CD4-positive, alpha-beta T cell treated with Interleukin-21 for 1 hour (primary cell): ENCODE measurements around the gene CCDC85A.

ENCODE experiments used
- DNase-seq: peaks from one replicate; pipeline ENCODE4 v3.0.0-alpha.2; 2020

The CCDC85A gene

DNA sequence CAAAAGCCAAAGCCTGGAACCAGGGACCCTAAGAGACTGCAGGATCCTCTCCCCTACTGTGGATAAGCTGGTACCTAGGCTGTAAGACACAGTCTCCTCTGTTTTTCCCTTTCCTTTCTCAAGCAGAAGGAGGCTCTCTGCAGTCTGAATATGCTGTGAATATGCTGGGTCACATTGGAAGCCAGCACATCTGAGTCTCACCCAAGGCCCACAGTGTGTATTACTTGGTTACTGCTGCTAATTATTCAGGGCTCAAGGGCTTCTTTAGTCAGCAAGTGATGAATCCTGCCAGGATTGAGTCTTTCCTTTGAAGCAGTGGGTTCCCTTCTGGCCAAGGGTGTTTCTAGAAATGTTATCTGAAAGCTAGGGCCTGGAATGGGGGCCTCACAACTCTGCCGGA lies 60.7 kb downstream of the CCDC85A start:
- DNase-seq: no peak

DNA sequence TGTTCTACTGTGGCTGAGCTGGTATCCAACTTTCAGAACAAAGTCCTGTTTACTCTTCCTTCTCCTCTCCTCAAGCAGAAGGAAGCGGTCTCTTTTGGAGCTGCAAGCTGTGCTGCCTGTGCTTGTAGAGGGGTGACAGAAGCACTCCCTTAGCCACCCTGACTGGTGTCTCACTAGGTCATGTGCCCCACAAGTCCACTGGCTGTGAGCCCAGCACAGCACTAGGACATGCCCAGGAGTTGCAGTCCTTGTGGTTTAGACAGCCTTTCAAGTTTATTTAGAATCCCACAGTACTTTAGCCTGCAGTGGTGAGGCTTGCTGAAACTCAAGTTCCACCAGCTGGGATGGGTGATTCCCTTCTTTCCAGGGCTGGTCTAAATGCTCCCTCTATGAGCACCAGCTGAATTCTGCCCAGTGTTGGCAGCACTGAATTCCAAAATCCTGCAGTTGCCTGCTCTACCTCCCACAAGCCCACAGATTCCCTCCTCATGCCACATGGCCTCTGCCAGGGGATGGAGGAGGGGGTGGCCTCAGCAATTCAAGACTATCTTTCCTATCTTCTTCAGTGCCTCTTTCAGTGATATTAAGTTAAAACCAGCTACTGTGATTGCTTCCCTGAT lies 61.2 kb downstream of the CCDC85A start:
- no peak for DNase-seq

- no peak for DNase-seq
Measured at GRCh38 chr2:56248965-56249742, 65.4 kb downstream of the CCDC85A start.

GRCh38 chr2:56250153-56250729 lies 66.5 kb downstream of the CCDC85A start:
- no peak for DNase-seq

DNA sequence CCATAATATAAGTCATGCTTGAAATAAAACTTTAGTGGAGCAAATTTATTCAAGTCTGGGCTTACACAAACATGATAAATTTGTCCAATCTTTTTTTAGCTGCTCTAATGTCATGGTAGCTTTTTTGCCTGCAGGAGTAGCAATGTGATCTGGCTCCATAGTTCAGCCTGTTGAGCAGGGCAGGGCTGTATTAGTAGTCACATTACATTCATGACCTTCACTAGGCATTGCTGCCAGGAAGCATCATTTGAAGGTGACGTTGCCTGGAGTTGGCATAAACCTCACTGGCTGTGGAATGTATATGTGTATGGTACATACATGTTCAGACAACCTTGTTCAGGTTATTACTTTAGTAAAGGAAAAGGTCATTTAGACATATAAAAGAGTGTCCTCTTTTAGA lies 76.6 kb downstream of the CCDC85A start:
- no peak for DNase-seq

GRCh38 chr2:56262241-56262640 lies 78.5 kb downstream of the CCDC85A start:
- no peak for DNase-seq

GRCh38 chr2:56263876-56264275 lies 80.1 kb downstream of the CCDC85A start:
- DNase-seq: no peak

- DNase-seq: no peak
Measured at GRCh38 chr2:56266761-56267414, 83.1 kb downstream of the CCDC85A start.

GRCh38 chr2:56267415-56267788 lies 83.6 kb downstream of the CCDC85A start:
- DNase-seq: no peak

DNA sequence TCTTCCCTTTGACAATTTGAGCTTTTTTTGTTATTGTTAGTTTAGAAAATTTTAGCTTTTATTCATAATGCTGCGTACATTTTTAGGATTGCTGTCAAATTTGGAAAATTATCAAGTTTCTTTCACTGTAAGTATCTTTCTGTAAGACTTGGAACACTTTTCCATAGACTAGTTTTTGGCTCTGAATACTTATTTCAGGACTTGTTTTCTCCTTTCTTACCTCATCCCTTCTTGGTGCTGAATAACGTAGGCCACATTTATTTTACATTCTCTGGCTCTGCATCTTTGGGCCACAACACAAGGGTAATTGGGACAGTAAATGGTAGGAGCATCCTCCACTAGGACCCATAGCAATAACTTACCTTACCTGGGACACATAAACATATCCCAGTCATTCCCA lies 85.1 kb downstream of the CCDC85A start:
- DNase-seq: no peak

GRCh38 chr2:56271275-56271674 lies 87.5 kb downstream of the CCDC85A start:
- DNase-seq: no peak

DNA sequence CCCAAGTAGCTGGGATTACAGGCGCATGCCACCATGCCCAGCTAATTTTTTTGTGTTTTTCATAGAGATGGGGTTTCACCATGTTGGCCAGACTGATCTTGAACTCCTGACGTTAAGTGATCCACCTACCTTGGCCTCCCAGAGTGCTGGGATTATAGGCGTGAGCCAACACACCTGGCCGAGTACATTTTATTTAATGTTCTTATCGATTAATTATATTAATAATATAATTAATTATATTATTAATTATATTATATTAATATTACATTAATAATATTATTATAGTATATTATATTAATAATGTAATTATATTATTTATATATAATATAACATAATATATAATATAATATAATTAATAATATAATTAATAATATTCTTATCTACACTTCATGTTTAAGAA lies 101.4 kb downstream of the CCDC85A start:
- no peak for DNase-seq

- DNase-seq: no peak
Measured at GRCh38 chr2:56286936-56287335, 103.1 kb downstream of the CCDC85A start.

GRCh38 chr2:56287508-56287907 lies 103.7 kb downstream of the CCDC85A start:
- DNase-seq: no peak

GRCh38 chr2:56287974-56288373 lies 104.2 kb downstream of the CCDC85A start:
- DNase-seq: no peak

DNA sequence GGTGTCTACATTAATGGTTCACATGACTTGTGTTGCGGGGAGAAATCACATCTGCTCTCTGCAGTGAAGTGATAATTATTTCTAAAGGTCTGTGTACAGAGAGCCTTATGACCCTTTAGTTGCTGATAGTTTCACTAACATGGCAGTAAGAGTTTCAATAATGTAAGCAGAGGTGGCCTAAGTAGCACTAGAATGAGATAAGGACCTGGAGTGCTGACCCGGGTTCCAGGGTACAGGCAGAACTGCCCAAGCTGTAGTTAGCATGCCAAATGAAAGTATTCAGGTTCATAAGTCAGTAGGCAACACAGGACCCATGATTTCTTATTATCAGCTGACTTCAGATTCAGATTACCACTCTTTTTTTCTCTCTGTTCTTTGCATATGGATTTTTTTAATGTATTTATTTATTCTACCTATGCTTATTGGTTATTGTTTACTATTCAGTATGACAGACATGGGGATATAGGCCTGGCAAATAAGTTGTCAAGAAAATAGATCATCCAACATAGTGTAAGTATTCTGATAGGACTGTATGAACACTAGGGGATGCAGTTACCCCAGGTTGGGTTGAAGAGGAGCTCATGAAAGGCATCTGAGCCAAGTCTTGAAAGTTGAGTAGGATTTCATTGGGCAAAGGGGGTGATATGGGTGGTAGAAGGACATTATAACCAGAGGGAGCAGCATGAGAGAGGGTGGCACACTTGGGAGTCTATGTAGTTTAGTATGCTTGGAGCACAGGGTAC lies 105.2 kb downstream of the CCDC85A start:
- no peak for DNase-seq

GRCh38 chr2:56291711-56292110 lies 107.9 kb downstream of the CCDC85A start:
- no peak for DNase-seq

- DNase-seq: no peak
Measured at GRCh38 chr2:56292951-56293350, 109.2 kb downstream of the CCDC85A start.

DNA sequence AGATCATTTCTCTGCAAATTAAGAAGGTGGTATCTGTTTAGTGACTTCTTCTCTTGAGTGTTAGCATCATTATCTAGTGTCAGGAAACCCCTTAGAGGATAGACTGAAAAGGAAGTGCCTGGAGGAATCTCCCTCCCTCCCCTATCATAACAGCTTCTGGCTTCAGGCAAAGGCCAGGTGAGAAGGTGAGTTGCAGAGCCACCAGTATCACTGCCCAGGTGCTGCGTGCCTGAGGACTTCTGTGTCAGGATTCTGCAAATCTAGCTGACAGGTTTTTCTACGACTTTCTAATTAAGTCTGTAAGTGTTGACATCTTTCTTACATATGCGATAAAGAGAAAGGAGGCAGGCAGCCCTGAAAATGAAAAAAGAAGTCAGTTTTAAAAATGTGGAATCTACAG lies 111.9 kb downstream of the CCDC85A start:
- DNase-seq: no peak

DNA sequence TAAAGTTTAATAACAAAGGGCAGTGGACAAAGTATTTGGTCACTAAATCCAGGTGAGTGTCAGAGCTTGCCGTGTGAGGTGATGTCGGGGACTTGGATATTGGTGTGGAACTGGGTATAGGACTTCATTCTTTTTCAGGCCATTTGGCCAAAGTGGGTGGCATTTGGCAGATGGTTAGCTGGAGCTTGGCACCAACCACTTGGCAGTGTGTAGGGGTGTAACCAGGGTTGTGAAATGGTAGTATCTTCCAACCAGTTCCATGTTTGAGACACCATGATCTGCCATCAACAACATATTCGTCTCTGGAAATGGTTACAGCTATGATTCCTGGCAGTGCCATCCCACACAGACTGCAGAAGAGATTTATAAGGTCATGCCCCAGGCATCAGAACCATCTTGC lies 113.9 kb downstream of the CCDC85A start:
- DNase-seq: no peak

DNA sequence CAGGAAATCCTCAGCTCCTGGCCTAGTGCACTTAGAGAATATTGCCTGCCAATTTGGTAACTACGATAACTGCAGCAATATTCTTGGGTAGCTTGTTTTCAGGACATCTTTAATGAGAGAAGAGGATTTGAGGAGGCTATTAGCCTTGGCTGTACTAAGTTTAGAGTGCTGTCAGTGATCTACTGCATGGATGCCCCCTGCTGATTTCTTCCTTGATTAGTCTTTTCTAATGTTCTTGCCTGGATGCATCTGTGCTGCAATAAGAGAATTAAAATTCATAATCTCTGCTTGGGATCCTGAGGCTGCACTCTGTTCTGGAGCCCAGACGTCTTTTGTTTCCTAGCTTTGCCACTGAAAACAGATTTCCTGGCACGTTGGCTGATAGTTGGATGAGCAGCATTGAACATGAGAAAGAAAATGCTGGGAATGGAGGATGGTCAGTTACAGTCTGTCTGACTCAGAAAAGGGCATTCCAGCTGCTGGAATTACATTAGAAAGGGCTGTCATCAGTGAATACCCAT lies 115.4 kb downstream of the CCDC85A start:
- no peak for DNase-seq

DNA sequence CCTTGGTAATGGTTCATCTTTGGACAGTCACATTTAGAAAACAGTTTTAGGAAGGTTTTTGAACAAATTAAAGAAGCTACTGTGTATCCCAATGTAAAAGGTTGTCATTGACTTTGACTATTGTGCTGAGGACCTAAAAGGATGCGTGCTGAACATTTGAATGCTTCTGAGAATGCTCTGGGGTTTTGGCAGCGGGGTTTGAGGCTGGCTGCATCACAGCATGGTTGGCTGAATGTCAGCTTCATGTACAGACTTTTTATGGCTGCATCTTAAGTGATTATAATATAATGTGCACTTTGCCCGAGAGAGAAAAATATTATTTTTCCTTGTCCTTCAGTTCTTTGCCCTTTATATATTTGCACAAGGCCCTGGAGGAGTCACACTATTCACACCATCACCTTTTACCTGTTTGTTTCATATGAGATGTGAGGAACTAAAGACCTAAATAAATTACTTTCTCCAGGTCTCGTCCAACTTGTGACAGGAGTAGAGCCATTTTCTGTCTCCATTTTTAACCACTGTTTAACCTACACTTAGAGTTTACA lies 125.9 kb downstream of the CCDC85A start:
- DNase-seq: no peak

- DNase-seq: no peak
Measured at GRCh38 chr2:56313500-56313921, 129.7 kb downstream of the CCDC85A start.
